ENCODE data around the gene LCE1B.

The LCE1B gene, protein sequence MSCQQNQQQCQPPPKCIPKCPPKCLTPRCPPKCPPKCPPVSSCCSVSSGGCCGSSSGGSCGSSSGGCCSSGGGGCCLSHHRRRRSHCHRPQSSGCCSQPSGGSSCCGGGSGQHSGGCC

DNA sequence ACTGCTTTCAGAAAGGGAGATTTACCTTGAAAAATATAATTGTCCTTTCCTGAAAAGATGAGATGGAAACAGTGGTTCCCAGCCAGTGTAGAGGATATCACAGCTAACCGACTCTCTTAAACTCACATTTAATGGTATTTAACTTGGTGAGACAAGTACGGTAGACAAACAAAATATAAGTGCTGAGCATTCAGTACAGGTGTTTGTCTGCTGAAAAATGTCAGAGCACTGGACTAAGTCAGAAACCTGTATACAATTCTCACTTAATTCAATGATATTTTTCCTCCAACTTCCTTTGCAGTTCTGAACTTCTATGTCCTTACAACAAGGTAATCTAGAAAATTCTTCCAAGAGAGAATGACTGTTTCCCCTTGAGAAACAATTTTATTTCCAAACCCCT lies at the start of gene LCE1B:
LCE1B (plus strand) TSS at position 301 of the 400 bp plus-strand sequence. CDS start 476 bp downstream, outside the sequence.
- no peak for ATAC-seq
- TF ChIP-seq ZFP3 (CRISPR knock-in tag; IDR thresholded peaks at IDR 0.05) (no peak), SNAI2 (CRISPR knock-in tag; IDR thresholded peaks at IDR 0.05) (no peak), ZFP30 (CRISPR knock-in tag; IDR thresholded peaks at IDR 0.05) (no peak), CSDC2 (CRISPR knock-in tag; IDR thresholded peaks at IDR 0.05) (no peak)
- TF ChIP-seq, protein P1, sequence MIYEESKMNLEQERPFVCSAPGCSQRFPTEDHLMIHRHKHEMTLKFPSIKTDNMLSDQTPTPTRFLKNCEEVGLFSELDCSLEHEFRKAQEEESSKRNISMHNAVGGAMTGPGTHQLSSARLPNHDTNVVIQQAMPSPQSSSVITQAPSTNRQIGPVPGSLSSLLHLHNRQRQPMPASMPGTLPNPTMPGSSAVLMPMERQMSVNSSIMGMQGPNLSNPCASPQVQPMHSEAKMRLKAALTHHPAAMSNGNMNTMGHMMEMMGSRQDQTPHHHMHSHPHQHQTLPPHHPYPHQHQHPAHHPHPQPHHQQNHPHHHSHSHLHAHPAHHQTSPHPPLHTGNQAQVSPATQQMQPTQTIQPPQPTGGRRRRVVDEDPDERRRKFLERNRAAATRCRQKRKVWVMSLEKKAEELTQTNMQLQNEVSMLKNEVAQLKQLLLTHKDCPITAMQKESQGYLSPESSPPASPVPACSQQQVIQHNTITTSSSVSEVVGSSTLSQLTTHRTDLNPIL (CRISPR knock-in tag; IDR thresholded peaks at IDR 0.05; ENCODE audit: low read depth): no peak
- TF ChIP-seq, protein P2, sequence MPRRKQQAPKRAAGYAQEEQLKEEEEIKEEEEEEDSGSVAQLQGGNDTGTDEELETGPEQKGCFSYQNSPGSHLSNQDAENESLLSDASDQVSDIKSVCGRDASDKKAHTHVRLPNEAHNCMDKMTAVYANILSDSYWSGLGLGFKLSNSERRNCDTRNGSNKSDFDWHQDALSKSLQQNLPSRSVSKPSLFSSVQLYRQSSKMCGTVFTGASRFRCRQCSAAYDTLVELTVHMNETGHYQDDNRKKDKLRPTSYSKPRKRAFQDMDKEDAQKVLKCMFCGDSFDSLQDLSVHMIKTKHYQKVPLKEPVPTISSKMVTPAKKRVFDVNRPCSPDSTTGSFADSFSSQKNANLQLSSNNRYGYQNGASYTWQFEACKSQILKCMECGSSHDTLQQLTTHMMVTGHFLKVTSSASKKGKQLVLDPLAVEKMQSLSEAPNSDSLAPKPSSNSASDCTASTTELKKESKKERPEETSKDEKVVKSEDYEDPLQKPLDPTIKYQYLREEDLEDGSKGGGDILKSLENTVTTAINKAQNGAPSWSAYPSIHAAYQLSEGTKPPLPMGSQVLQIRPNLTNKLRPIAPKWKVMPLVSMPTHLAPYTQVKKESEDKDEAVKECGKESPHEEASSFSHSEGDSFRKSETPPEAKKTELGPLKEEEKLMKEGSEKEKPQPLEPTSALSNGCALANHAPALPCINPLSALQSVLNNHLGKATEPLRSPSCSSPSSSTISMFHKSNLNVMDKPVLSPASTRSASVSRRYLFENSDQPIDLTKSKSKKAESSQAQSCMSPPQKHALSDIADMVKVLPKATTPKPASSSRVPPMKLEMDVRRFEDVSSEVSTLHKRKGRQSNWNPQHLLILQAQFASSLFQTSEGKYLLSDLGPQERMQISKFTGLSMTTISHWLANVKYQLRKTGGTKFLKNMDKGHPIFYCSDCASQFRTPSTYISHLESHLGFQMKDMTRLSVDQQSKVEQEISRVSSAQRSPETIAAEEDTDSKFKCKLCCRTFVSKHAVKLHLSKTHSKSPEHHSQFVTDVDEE (CRISPR knock-in tag; IDR thresholded peaks at IDR 0.05): no peak

DNA sequence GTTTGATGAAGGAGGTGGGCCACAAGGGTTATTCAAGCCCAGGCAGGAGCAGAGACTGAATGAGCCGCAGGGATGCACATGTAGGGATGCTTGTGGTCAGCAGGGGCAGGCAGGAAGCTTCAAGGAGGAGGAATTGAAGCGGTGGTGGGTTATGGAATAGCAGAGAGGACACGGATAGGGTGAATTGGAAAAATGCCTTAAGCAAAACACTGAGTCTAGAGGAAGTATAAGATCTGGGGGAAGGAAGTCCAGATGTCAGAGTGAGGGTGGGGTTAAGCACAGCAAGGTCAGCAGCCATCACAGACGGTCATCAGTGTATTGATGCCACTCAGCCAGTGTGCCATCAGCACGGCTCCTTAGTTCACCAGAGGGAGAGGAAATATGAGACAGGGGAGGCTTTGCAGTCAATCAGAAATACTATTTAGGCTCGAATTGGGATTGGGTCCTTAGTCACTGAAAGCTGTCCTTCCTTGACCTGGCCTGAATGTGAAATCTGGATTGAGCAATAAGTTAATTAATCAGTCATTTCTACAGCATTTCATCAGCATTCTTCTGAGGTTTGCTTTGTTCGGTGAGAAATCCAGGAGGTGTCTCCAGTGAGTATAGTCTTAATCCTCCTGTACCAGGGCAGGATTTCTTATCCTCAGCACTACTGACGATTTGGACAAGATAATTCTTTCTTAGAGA lies 42.8 kb upstream of the LCE1B start:
- TF ChIP-seq, protein P1 (CRISPR knock-in tag; IDR thresholded peaks at IDR 0.05; ENCODE audit: low read depth): no peak
- TF ChIP-seq CSDC2 (CRISPR knock-in tag; IDR thresholded peaks at IDR 0.05): no peak
- no peak for TF ChIP-seq PPARA (CRISPR knock-in tag; IDR thresholded peaks at IDR 0.05; ENCODE audit: borderline replicate concordance)
- no peak for TF ChIP-seq ZC3H10 (CRISPR knock-in tag; IDR thresholded peaks at IDR 0.05)
- no peak for TF ChIP-seq ZFP3 (CRISPR knock-in tag; IDR thresholded peaks at IDR 0.05)
- TF ChIP-seq ZNF70 (CRISPR knock-in tag; IDR thresholded peaks at IDR 0.05): no peak
- TF ChIP-seq TCF4 (CRISPR knock-in tag; IDR thresholded peaks at IDR 0.05; ENCODE audit: borderline replicate concordance): no peak
- TF ChIP-seq SNAI2 (CRISPR knock-in tag; IDR thresholded peaks at IDR 0.05): no peak
- no peak for TF ChIP-seq ZFP30 (CRISPR knock-in tag; IDR thresholded peaks at IDR 0.05)
- no peak for TF ChIP-seq ZNF565 (CRISPR knock-in tag; conservative IDR thresholded peaks at IDR 0.05; ENCODE audit: low read depth)
- no peak for TF ChIP-seq GLIS3 (CRISPR knock-in tag; IDR thresholded peaks at IDR 0.05)
- TF ChIP-seq, protein P3, sequence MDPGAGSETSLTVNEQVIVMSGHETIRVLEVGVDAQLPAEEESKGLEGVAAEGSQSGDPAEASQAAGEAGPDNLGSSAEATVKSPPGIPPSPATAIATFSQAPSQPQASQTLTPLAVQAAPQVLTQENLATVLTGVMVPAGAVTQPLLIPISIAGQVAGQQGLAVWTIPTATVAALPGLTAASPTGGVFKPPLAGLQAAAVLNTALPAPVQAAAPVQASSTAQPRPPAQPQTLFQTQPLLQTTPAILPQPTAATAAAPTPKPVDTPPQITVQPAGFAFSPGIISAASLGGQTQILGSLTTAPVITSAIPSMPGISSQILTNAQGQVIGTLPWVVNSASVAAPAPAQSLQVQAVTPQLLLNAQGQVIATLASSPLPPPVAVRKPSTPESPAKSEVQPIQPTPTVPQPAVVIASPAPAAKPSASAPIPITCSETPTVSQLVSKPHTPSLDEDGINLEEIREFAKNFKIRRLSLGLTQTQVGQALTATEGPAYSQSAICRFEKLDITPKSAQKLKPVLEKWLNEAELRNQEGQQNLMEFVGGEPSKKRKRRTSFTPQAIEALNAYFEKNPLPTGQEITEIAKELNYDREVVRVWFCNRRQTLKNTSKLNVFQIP (CRISPR knock-in tag; IDR thresholded peaks at IDR 0.05; ENCODE audit: borderline replicate concordance, low read depth): no peak
- no peak for TF ChIP-seq ARNTL (CRISPR knock-in tag; IDR thresholded peaks at IDR 0.05; ENCODE audit: borderline replicate concordance, low read depth)
- TF ChIP-seq, protein P4, sequence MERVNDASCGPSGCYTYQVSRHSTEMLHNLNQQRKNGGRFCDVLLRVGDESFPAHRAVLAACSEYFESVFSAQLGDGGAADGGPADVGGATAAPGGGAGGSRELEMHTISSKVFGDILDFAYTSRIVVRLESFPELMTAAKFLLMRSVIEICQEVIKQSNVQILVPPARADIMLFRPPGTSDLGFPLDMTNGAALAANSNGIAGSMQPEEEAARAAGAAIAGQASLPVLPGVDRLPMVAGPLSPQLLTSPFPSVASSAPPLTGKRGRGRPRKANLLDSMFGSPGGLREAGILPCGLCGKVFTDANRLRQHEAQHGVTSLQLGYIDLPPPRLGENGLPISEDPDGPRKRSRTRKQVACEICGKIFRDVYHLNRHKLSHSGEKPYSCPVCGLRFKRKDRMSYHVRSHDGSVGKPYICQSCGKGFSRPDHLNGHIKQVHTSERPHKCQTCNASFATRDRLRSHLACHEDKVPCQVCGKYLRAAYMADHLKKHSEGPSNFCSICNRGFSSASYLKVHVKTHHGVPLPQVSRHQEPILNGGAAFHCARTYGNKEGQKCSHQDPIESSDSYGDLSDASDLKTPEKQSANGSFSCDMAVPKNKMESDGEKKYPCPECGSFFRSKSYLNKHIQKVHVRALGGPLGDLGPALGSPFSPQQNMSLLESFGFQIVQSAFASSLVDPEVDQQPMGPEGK (CRISPR knock-in tag; IDR thresholded peaks at IDR 0.05; ENCODE audit: borderline replicate concordance): no peak
- TF ChIP-seq ESRRG (CRISPR knock-in tag; IDR thresholded peaks at IDR 0.05): no peak
- no peak for TF ChIP-seq ZNF8 (CRISPR knock-in tag; IDR thresholded peaks at IDR 0.05)
- no peak for TF ChIP-seq TOX (CRISPR knock-in tag; IDR thresholded peaks at IDR 0.05; ENCODE audit: borderline replicate concordance)
- no peak for TF ChIP-seq RARB (CRISPR knock-in tag; IDR thresholded peaks at IDR 0.05)
- no peak for TF ChIP-seq ISL1 (CRISPR knock-in tag; IDR thresholded peaks at IDR 0.05)
- TF ChIP-seq, protein P2 (CRISPR knock-in tag; IDR thresholded peaks at IDR 0.05): no peak
- no peak for ATAC-seq

Data from SK-N-SH treated with all-trans-retinoic acid at 6 μM for 48 hours (cell line).